HG03135 (cell line): ENCODE results near the gene PDIA6.
A peak's percentile ranks its signal among the peaks of the same experiment; 100 is the strongest.
"Not testable (repeated sequence)": the region's sequence is repeated elsewhere in the genome, so short reads cannot be mapped to it uniquely, and the experiment has no call there.

Experiments
- ATAC-seq: cut with Tn5 transposase; IDR thresholded peaks from one replicate; pipeline ENCODE4 v1.9.1; 2021; ENCODE audit warnings: mild to moderate bottlenecking, moderate library complexity; ENCODE audit not compliant: unreplicated experiment

Gene PDIA6

DNA sequence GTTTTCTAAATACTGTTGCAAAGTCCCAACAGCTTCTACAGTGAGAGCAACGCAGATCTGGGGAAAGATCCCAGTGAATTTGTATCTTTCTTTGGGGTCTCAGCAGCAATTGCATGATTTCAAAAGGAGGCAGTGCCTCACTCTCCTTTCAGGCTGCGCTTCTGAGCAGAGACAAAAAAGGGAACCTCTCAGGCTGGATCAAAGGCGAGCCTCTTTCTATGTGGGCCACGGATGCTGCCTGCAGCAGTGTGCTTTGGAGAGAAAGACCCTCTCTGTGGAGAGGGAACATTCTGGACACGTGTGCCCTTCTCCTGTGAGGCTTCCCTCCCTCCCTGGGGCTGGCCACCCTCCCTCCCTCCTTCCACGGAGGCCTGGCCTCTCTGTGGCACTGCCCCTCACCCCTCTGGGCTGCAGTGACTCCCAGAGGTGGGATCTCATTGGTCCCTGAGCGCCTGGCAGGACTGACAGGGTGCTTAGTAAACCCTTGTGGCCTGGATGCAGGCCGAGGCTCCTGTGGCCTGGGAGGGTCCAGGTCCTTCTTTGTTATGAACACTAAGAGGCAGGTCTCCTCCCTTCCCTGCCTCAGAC, 21.6 kb upstream of the PDIA6 start:
- no peak for ATAC-seq

GRCh38 chr2:10833021-10833420, 20.4 kb upstream of the PDIA6 start:
- ATAC-seq = no peak

GRCh38 chr2:10832203-10832936, 19.8 kb upstream of the PDIA6 start:
- peak; percentile 84 for ATAC-seq

- ATAC-seq = no peak
These were observed 18.9 kb upstream of the PDIA6 start for GRCh38 chr2:10831400-10831985.

GRCh38 chr2:10830641-10831399, 18.2 kb upstream of the PDIA6 start:
- ATAC-seq = no peak

GRCh38 chr2:10830203-10830602, 17.6 kb upstream of the PDIA6 start:
- ATAC-seq = no peak

DNA sequence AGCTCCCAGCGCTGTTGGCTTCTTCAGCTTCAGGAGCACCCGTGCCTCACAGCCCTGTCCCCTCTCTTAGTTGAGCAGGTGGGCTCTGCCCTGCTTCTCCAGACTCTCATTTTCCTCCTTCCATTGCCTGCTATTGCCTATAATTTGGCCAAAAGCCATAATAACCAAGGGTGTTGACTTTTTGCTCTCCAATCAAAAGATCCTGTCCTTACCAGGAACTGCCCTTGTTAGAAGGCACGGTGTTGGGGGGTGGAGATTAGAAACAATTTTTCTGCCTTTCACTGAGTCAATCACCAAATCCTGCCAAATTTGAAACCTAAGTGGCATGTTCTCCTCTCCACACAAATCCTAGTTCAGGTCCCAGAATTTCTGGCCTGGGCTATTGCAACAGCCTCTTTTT, 16.7 kb upstream of the PDIA6 start:
- no peak for ATAC-seq

DNA sequence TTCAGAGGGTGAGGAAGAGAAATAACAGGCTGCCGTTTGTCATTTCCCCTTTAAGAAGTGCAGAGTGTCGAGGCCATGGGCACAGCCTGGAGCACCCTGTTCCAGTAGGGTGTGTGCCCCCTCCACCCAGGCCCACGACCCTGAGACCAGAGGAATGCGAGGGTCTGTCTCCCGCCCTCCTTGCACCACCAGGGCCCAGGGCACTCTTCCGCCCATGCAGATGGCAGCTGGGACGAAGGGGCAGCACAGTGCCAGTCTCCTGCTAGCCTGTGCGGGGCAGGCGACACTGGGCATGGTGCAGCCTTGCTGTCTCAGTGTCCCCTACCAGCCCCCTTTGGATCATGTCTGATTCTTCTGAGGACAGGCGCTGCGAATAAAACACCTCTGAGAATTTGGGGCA, 15.8 kb upstream of the PDIA6 start:
- no peak for ATAC-seq

DNA sequence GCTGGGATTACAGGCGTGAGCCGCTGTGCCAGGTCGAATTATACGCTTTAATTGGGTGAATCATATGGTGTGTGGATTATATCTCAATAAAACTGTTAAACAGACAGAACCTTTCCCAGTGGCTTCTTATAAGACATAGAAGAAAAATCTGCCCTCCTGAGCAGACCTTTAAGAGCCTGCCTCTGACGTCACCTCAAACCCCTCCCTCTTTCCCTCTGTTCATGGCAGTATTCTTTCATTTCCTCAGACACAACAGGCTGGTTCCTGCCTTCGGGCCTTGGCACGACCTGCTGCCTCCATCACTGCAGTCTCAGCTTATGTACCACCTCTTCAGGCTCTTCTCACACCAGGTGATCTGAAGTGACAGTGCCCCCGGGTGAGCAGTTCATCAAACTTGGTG, 14.0 kb upstream of the PDIA6 start:
- ATAC-seq = no peak

GRCh38 chr2:10826026-10826425, 13.4 kb upstream of the PDIA6 start:
- ATAC-seq = no peak

DNA sequence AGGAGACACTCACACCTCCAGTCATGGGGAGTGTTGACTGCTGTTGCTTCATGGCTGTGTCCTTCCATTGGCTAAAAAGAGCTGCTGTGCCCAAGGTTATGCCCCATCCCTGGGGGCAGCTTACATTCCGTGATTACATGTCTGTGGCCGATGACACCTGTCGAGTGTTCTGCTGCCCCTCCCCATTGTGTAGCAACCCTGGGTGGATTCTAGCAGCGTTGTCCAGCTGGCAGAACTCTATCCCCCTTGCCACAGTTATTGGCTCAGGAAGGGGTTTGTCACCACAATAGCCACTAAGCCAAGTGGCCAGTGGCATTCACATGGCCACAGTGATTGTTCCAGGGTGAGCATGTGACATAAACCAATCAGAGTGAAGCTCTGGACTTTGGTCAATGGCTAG, 11.6 kb upstream of the PDIA6 start:
- ATAC-seq = no peak

- no peak for ATAC-seq
These were observed 8.6 kb upstream of the PDIA6 start for GRCh38 chr2:10820978-10821695.

- no peak for ATAC-seq
These were observed 8.0 kb upstream of the PDIA6 start for GRCh38 chr2:10820562-10820961.

- no peak for ATAC-seq
These were observed 7.2 kb upstream of the PDIA6 start for GRCh38 chr2:10819714-10820314.

- ATAC-seq = no peak
These were observed 6.4 kb upstream of the PDIA6 start for GRCh38 chr2:10818984-10819383.

DNA sequence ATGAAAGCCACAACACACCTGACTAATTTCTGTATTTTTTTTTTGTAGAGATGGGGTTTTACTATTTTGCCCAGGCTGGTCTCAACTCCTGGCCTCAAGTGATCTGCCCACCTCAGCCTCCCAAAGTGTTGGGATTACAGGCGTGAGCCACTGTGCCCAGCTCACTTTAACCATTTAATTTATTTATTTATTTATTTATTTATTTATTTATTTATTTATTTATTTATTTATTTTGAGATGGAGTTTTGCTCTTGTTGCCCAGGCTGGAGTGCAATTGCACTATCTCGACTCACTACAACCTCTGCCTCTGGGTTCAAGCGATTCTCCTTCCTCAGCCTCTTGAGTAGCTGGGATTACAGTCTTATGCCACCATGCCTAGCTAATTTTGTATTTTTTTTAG, 5.7 kb upstream of the PDIA6 start:
- not testable (repeated sequence) for ATAC-seq

DNA sequence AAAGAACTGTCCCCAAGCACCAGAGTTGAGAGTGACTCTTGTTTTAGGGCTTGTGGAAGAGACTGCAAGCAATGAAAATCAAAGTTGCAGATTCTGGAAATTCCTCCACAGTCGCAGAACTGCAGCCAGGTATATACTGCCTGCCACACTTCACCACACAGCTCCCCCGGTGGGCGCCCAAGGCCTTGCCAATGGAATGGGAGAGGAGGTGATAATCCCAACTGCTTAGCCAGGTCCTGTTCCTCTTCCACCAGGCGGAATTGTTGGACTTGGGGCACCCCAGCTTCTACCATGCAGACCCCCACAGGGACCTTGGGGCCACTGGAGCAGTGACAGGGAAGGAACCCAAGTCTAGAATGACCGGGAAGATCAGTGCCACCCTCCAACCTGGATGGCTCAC, 4.8 kb upstream of the PDIA6 start:
- no peak for ATAC-seq

GRCh38 chr2:10814571-10815331, 2.2 kb upstream of the PDIA6 start:
- ATAC-seq = no peak

- ATAC-seq = no peak
These were observed 1.6 kb upstream of the PDIA6 start for GRCh38 chr2:10814142-10814541.
